Skeletal muscle tissue (tissue), 4 donors: ENCODE results near the gene POU3F1. TPM values are rescaled to one million over a fixed set of nuclear protein-coding genes. Genes with fewer than 3 reads are reported as not detected.

ENCODE experiments used
- H3K27ac ChIP-seq: one replicate; pipeline ENCODE4 v1.7.0; 2013; ENCODE audit warnings: mild to moderate bottlenecking, low read depth, low read length, inconsistent platforms
- H3K27me3 ChIP-seq, 3 donors: one replicate each; pipeline ENCODE4 v1.7.0; 2013; ENCODE audit warnings: low read length in 3 of 3; ENCODE audit not compliant: control insufficient read depth in 3 of 3, insufficient read depth in 3 of 3
- H3K36me3 ChIP-seq, 3 donors: one replicate each; pipeline ENCODE4 v1.7.0; 2013; ENCODE audit warnings: low read length in 3 of 3; ENCODE audit not compliant: control insufficient read depth in 3 of 3, insufficient read depth in 3 of 3
- H3K4me1 ChIP-seq, 3 donors: one replicate each; pipeline ENCODE4 v1.7.0; 2013; ENCODE audit warnings: low read length in 3 of 3, mild to moderate bottlenecking in 3 of 3; ENCODE audit not compliant: control insufficient read depth in 3 of 3, insufficient read depth in 3 of 3
- H3K4me3 ChIP-seq, 3 donors: one replicate each; pipeline ENCODE4 v1.7.0; 2013; ENCODE audit warnings: low read length in 3 of 3
- H3K9ac ChIP-seq, 3 donors: one replicate each; pipeline ENCODE4 v1.7.0; 2013; ENCODE audit warnings: low read length in 3 of 3, mild to moderate bottlenecking in 3 of 3, moderate library complexity in 2 of 3, low read depth in 1 of 3
- H3K9me3 ChIP-seq, 3 donors: one replicate each; pipeline ENCODE4 v1.7.0; 2013; ENCODE audit warnings: low read length in 3 of 3; ENCODE audit not compliant: control insufficient read depth in 3 of 3
- total RNA-seq: library from RNA; depleted of rRNA; stranded (reverse); fragments of >200 nt; gene quantifications from one replicate; pipeline ENCODE4 v1.2.3, GENCODE V29; 2014
- donor health status: Osteomylitis.

The POU3F1 gene
- total RNA-seq, 1 donor from 2014 or later, result 0.52 TPM

DNA sequence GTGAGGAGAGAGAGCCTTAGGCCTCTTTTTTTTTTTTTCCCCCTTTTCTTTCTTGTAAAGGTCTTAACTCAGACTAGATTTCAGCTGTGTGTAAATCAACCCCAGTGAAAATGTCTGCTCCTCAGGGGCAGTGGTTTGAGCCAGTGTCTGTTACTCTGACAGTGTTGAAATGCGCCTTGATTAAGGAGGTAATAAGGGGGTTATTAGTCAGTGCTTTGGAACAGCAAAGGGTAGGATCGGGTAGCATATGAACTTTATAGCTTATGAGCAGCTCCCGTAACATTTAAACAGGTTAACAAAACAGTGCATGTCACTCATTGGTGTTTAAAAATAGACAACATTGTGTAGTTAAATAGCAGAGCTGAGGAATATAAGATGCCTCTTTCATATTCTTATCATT, 23.8 kb downstream of the POU3F1 start:
- Histone ChIP-seq H3K27ac (peak overlapping the region; percentile 89), H3K9me3 (no peaks in the 10 kb centered on the region), H3K27me3 (no peaks in the 10 kb centered on the region), H3K36me3 (peaks cover 35 to 60% (median 54%) of the 10 kb centered on the region in 3 donors), H3K4me1 (peaks cover 58 to 87% (median 79%) of the 10 kb centered on the region in 3 donors), H3K4me3 (peak overlapping the region in 1 of 3 donors; percentile 8), H3K9ac (peak overlapping the region; percentile 54 to 69 (median 60))

GRCh38 chr1:38021969-38022368, 24.6 kb downstream of the POU3F1 start:
- Histone ChIP-seq H3K9me3 (no peaks in the 10 kb centered on the region), H3K9ac (peak overlapping the region; percentile 30 to 69 (median 54)), H3K4me3 (no peak overlapping the region), H3K4me1 (peaks cover 58 to 87% (median 79%) of the 10 kb centered on the region in 3 donors), H3K27ac (peak overlapping the region; percentile 89), H3K27me3 (no peaks in the 10 kb centered on the region), H3K36me3 (peaks cover 37 to 67% (median 60%) of the 10 kb centered on the region in 3 donors)

DNA sequence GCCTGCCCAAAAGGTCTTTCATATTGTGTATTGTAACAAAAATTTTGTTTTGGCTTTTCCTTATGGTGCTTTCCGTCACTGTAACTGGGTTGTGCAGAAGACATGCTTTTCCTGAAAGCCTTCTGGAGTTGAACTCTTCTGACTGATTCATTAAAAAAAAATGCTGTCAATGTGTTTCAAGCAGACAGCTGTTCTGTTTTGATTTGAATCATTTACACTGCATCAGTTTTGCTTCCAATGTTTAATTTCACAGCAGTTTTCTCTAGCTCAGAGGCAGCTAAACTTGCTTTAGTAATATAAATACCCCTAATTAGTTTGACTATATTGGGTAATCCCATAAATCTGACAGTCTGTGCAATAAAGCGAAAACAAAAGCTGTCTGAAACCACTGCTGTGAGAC, 26.2 kb downstream of the POU3F1 start:
- Histone ChIP-seq H3K9ac (peak overlapping the region in 2 of 3 donors; percentile 19 to 51), H3K4me1 (peaks cover 60 to 87% (median 78%) of the 10 kb centered on the region in 3 donors)

DNA sequence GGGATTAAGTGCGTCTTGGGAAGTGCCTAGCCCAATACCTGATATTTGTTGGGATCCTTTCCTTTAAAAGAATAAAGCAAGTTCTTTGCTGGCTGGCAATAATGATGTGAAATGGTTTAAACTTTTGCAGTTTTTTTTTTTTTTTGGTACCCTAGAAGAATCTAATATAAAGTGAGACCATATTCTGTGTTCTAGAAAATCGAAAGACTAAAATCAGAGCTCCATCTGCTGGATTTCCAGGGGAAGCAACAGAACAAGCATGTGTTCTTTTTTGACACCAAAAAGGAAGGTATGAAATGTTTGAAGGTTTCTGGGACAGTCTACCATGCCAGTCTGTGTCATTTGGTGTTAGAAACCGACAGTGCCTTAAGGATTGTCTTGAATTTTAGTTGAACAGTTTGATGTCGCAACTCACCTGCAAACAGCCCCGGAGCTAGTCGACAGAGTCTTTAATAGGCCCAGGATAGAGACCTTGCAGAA, 27.7 kb downstream of the POU3F1 start:
- H3K9me3 ChIP-seq, result no peaks in the 10 kb centered on the region
- H3K27me3 ChIP-seq, result no peaks in the 10 kb centered on the region
- peaks cover 65 to 85% (median 84%) of the 10 kb centered on the region in 3 donors for H3K4me1 ChIP-seq
- peak overlapping the region in 2 of 3 donors; percentile 25 to 55 for H3K9ac ChIP-seq
- no peak overlapping the region for H3K4me3 ChIP-seq
- peak overlapping the region; percentile 100 for H3K27ac ChIP-seq
- H3K36me3 ChIP-seq, result peaks cover 22 to 51% (median 49%) of the 10 kb centered on the region in 3 donors

More for the DNA sequence above, 26.2 kb downstream of the POU3F1 start:
- no peaks in the 10 kb centered on the region for H3K27me3 ChIP-seq
- H3K27ac ChIP-seq, result peak overlapping the region; percentile 89
- peaks cover 30 to 63% (median 53%) of the 10 kb centered on the region in 3 donors for H3K36me3 ChIP-seq
- H3K9me3 ChIP-seq, result no peaks in the 10 kb centered on the region
- no peak overlapping the region for H3K4me3 ChIP-seq

- Histone ChIP-seq H3K4me1 (peaks cover 65 to 80% (median 79%) of the 10 kb centered on the region in 3 donors), H3K9ac (peak overlapping the region; percentile 74 to 78 (median 75)), H3K36me3 (peaks cover 18 to 40% (median 34%) of the 10 kb centered on the region in 3 donors), H3K9me3 (no peaks in the 10 kb centered on the region), H3K27me3 (no peaks in the 10 kb centered on the region), H3K4me3 (peak overlapping the region; percentile 18 to 42 (median 38)), H3K27ac (peak overlapping the region; percentile 100)
These were observed 30.4 kb downstream of the POU3F1 start for GRCh38 chr1:38015978-38016725.

DNA sequence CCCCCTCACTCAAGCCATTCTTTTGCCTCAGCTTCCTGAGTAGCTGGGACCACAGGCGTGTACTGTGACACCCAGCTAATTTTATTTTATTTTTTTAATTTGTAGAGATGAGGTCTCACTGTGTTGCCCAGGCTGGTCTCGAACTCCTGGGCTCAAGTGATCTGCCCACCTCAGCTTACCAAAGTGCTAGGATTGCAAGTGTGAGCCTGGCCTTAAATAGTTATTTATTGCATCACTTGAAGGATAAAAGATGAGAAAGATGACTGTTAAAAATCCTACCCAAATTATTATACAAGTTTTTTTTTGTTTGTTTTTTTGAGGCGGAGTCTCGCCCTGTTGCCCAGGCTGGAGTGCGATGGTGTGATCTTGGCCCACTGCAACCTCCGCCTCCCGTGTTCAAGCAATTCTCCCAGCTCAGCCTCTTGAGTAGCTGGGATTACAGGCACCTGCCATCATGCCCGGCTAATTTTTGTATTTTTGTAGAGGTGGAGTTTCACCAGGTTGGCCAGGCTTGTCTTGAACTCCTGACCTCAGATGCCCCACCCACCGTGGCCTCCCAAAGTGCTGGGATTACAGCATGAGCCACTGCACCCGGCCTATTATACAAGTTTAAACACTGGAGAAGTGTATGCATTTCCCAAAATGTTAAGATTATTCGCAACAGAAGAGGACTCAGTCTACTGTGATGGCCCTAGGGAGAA, 31.7 kb downstream of the POU3F1 start:
- Histone ChIP-seq H3K27me3 (no peaks in the 10 kb centered on the region), H3K27ac (peak overlapping the region; percentile 100), H3K36me3 (peaks cover 11 to 32% (median 25%) of the 10 kb centered on the region in 3 donors), H3K4me1 (peaks cover 64 to 82% (median 76%) of the 10 kb centered on the region in 3 donors), H3K9ac (peak overlapping the region; percentile 66 to 100 (median 100)), H3K9me3 (no peaks in the 10 kb centered on the region), H3K4me3 (peak overlapping the region in 2 of 3 donors; percentile 96 to 97)

DNA sequence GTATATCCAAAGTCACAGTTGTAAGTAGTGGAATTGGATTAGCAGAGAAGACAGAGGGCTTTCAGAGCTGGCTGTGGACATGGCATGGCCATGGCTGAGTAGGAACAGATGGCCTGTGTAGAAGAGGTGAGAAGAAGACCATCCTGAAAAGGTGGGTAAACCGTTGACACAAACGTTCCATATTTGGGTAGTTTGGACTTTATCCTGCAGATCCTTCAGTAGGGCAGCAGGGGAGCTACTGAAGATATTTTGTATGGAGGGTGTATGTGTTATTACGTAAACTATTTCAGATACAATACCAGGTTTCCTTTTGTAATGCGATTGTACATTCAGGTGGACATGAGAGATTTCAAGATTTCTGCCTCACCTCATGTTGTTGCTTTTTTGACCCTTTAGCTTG, 32.4 kb downstream of the POU3F1 start:
- no peaks in the 10 kb centered on the region for H3K27me3 ChIP-seq
- H3K9ac ChIP-seq, result peak overlapping the region; percentile 59 to 100 (median 100)
- H3K9me3 ChIP-seq, result no peaks in the 10 kb centered on the region
- peaks cover 67 to 84% (median 80%) of the 10 kb centered on the region in 3 donors for H3K4me1 ChIP-seq
- H3K4me3 ChIP-seq, result peak overlapping the region; percentile 87 to 97 (median 96)
- H3K36me3 ChIP-seq, result peaks cover 10 to 26% (median 20%) of the 10 kb centered on the region in 3 donors
- peak overlapping the region; percentile 100 for H3K27ac ChIP-seq

DNA sequence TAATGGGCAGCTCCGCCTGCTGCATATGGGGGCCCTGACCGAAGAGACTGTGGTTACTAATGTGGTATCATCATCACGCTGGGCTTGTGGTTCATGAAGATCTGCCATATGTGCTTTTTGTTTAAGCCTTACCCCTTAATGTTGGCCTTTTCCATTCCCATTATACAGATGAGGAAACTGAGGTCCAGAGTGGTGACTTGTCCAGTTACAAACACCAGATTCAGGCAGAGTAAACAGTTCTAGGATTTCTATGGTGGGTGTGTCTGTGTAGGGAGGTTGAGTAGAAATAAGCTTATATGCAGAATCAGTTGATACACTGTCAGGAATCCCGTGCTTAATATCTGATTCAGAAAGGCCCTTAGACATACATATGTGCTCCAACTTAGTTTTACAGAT, 33.4 kb downstream of the POU3F1 start:
- Histone ChIP-seq H3K27ac (peak overlapping the region; percentile 100), H3K9ac (peak overlapping the region; percentile 100), H3K4me3 (peak overlapping the region; percentile 87 to 97 (median 96)), H3K27me3 (no peaks in the 10 kb centered on the region), H3K4me1 (peaks cover 66 to 85% (median 80%) of the 10 kb centered on the region in 3 donors), H3K9me3 (no peaks in the 10 kb centered on the region), H3K36me3 (peaks cover 8 to 17% (median 14%) of the 10 kb centered on the region in 3 donors)

GRCh38 chr1:38012363-38013226, 34.0 kb downstream of the POU3F1 start, which contains the start of gene UTP11:
Gene UTP11 (plus strand): TSS chr1:38012734. CDS start chr1:38012803, 69 bp downstream.
- H3K27me3 ChIP-seq, result no peaks in the 10 kb centered on the region
- peaks cover 5 to 11% (median 10%) of the 10 kb centered on the region in 3 donors for H3K36me3 ChIP-seq
- H3K4me1 ChIP-seq, result peaks cover 66 to 84% (median 78%) of the 10 kb centered on the region in 3 donors
- H3K27ac ChIP-seq, result peak within 1 kb of the TSS; percentile 100
- peak within 1 kb of the TSS; percentile 87 to 97 (median 96) for H3K4me3 ChIP-seq
- H3K9me3 ChIP-seq, result no peaks in the 10 kb centered on the region
- peak within 1 kb of the TSS; percentile 100 for H3K9ac ChIP-seq
